Kidney (tissue), 14 donors: ENCODE data around the gene ITCH. TPM values are rescaled to one million over a fixed set of nuclear protein-coding genes. Genes with fewer than 3 reads are reported as not detected.

ENCODE experiments used
- DNase-seq, 5 donors: peaks; one replicate each; pipeline ENCODE4 v3.0.0-alpha.2; 2013 to 2020
- FAIRE-seq: peaks from 2 replicates; lab custom pipeline; 2012; peaks lifted over from hg19 to GRCh38; lab: Jason Lieb, UNC
- H3K27ac ChIP-seq, 2 donors: one replicate each; pipeline ENCODE4 v1.7.0; 2013; ENCODE audit warnings: low read depth in 2 of 2, low read length in 2 of 2, inconsistent platforms in 1 of 2
- H3K27me3 ChIP-seq: one replicate; pipeline ENCODE4 v1.7.1; 2013; ENCODE audit warnings: low read length, inconsistent platforms; ENCODE audit not compliant: control insufficient read depth, insufficient read depth
- H3K36me3 ChIP-seq, 3 donors: one replicate each; pipeline versions ENCODE4 v1.7.0 to v1.7.1; 2013; ENCODE audit warnings: low read length in 3 of 3, control low read depth in 1 of 3, inconsistent platforms in 1 of 3; ENCODE audit not compliant: insufficient read depth in 3 of 3, control insufficient read depth in 2 of 3
- H3K4me1 ChIP-seq, 3 donors: one replicate each; pipeline versions ENCODE4 v1.7.0 to v1.7.1; 2013; ENCODE audit warnings: low read length in 3 of 3, inconsistent platforms in 1 of 3, low read depth in 1 of 3; ENCODE audit not compliant: control insufficient read depth in 2 of 3, insufficient read depth in 2 of 3
- H3K4me3 ChIP-seq, 3 donors: one replicate each; pipeline versions ENCODE4 v1.7.0 to v1.8.1; 2013; ENCODE audit warnings: low read length in 3 of 3, control low read depth in 1 of 3, inconsistent platforms in 1 of 3
- H3K9ac ChIP-seq, 3 donors: one replicate each; pipeline versions ENCODE4 v1.7.0 to v1.7.1; 2013; ENCODE audit warnings: low read length in 3 of 3, control low read depth in 1 of 3, inconsistent platforms in 1 of 3
- H3K9me3 ChIP-seq, 3 donors: one replicate each; pipeline versions ENCODE4 v1.7.0 to v1.7.1; 2013; ENCODE audit warnings: low read length in 3 of 3, control low read depth in 1 of 3, inconsistent platforms in 1 of 3; ENCODE audit not compliant: control insufficient read depth in 2 of 3, insufficient read depth in 1 of 3
- CTCF ChIP-seq: IDR thresholded peaks from 3 replicates; pipeline ENCODE4 v1.5.1; 2012; ENCODE audit warnings: mild to moderate bottlenecking, moderate library complexity, borderline replicate concordance; ENCODE audit not compliant: insufficient read depth; ENCODE audit errors: extremely low read depth
- intact Hi-C: fragments of 100-400 bp; cut with DNase I; formaldehyde crosslinking; loops from one replicate; pipeline ENCODE4 v1.11.1; 2022
- polyA plus RNA-seq: library from polyadenylated mRNA; stranded (reverse); fragments of 350-450 nt; fragmentation: Illumina TruSeq; extraction: RNeasy Lipid Tissue Mini Kit (QIAGEN cat#74804); gene quantifications from one replicate; pipeline ENCODE4 v1.2.3, GENCODE V29; 2014; ENCODE audit warnings: low read depth, low replicate concordance; ENCODE audit not compliant: insufficient read depth
- total RNA-seq: library from RNA; stranded (reverse); fragmentation: NEBNext Ultra II Directional; extraction: Animal tissue kit (Norgen Biotek cat#: 25700); gene quantifications from one replicate; pipeline ENCODE4 v1.2.1, GENCODE V29; 2021
- donor health status: control.
- donor health status: control.
- donor health status: control.
- donor health status: control.
- donor health status: control.
- donor health status: DM: yes; HTN: yes; CAD: no.
- donor health status: Normal renal cell carcinoma (clear cell type).

The ITCH gene
- total and polyA plus RNA-seq, 2 donors from 2014 or later = 10.1 to 63.1 TPM

- intact Hi-C loops = no loop called here
- Histone ChIP-seq H3K27me3 (no peaks in the 10 kb centered on the region), H3K9ac (no peak overlapping the region), H3K36me3 (peaks cover 0 to 3% (median 0%) of the 10 kb centered on the region in 3 donors), H3K9me3 (no peaks in the 10 kb centered on the region), H3K4me3 (no peak overlapping the region), H3K4me1 (peaks cover 0 to 32% (median 10%) of the 10 kb centered on the region in 3 donors), H3K27ac (no peak overlapping the region)
- DNase-seq = no peak
- no peak for FAIRE-seq
- TF ChIP-seq CTCF = no peak
Measured at GRCh38 chr20:34388678-34389077, 25.6 kb downstream of the ITCH start.

GRCh38 chr20:34389206-34389953 is 26.3 kb downstream of the ITCH start:
- Histone ChIP-seq H3K36me3 (peaks cover 0 to 5% (median 0%) of the 10 kb centered on the region in 3 donors), H3K27me3 (no peaks in the 10 kb centered on the region), H3K9ac (no peak overlapping the region), H3K27ac (no peak overlapping the region), H3K4me1 (peaks cover 0 to 32% (median 10%) of the 10 kb centered on the region in 3 donors), H3K4me3 (no peak overlapping the region), H3K9me3 (no peaks in the 10 kb centered on the region)
- intact Hi-C loops = no loop called here
- FAIRE-seq (no peak), DNase-seq (no peak)
- no peak for TF ChIP-seq CTCF

- no peak overlapping the region for H3K9ac ChIP-seq
- peaks cover 0 to 9% (median 3%) of the 10 kb centered on the region in 3 donors for H3K36me3 ChIP-seq
- H3K4me3 ChIP-seq = no peak overlapping the region
- no peak overlapping the region for H3K27ac ChIP-seq
- DNase-seq (no peak), FAIRE-seq (no peak)
- H3K9me3 ChIP-seq = no peaks in the 10 kb centered on the region
- H3K27me3 ChIP-seq = no peaks in the 10 kb centered on the region
- intact Hi-C loops = no loop called here
- TF ChIP-seq CTCF = no peak
- peaks cover 0 to 30% (median 8%) of the 10 kb centered on the region in 3 donors for H3K4me1 ChIP-seq
Measured at GRCh38 chr20:34389954-34390555, 27.0 kb downstream of the ITCH start.
